ENCODE results near the gene STAC. TPM values are rescaled to one million over a fixed set of nuclear protein-coding genes. Genes with fewer than 3 reads are reported as not detected.

Gene STAC
- total RNA-seq, 1 donor from 2014 or later: 7.1 TPM

DNA sequence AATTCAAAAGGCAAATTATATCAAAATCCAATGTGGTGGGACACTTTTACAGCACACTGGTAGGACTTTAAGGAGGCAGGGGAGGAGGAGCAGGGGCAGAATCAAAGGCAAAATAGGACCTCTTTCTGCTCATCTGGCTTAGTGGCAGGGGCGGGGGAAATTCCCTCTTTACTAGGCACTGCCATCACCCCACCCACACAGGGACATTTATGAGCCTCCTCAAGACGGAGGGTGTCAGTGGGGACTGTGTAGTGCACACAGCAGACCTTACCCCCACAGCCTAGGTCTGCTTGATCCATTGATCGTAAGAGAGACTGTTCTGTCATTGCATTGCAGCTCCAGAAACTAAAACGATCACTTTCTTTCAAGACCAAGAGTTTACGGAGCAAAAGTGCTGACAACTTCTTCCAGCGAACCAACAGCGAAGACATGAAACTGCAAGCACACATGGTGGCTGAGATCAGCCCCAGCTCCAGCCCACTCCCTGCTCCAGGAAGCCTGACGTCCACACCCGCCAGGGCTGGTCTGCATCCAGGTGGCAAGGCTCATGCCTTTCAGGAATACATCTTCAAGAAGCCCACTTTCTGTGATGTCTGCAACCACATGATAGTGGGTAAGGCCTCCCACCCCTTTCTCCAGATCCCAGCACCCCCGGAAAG, 62.9 kb downstream of the STAC start:
- Mint-ChIP-seq H3K9me3 (ENCODE audit: unreplicated experiment) (no peaks in the 10 kb centered on the region), H3K27me3 (ENCODE audit: low read depth, unreplicated experiment) (no peaks in the 10 kb centered on the region), H3K36me3 (ENCODE audit: low read depth, unreplicated experiment) (no peaks in the 10 kb centered on the region), H3K27ac (ENCODE audit: unreplicated experiment) (no peak overlapping the region), H3K4me3 (ENCODE audit: unreplicated experiment) (no peak overlapping the region), H3K4me1 (ENCODE audit: low read depth, unreplicated experiment) (peaks cover 18% of the 10 kb centered on the region)
- no peaks in the 10 kb centered on the region for H4K20me1 ChIP-seq (ENCODE audit: insufficient read depth, low read length)
- no peak overlapping the region for H3K27ac ChIP-seq (ENCODE audit: low read depth, low read length)
- no peaks in the 10 kb centered on the region for H3K27me3 ChIP-seq (ENCODE audit: insufficient read depth, low read length)
- peaks cover 12% of the 10 kb centered on the region for H3K4me1 ChIP-seq (ENCODE audit: insufficient read depth, low read length)
- DNase-seq (ENCODE audit: low read depth): no peak
- no peak overlapping the region for H3K9ac ChIP-seq (ENCODE audit: low read length)
- no peak overlapping the region for H3K4me3 ChIP-seq (ENCODE audit: insufficient read depth, low read depth, low read length)
- no peaks in the 10 kb centered on the region for H3K79me2 ChIP-seq (ENCODE audit: insufficient read depth, low read length)
- H2AFZ ChIP-seq (ENCODE audit: low read depth, low read length): no peak overlapping the region
- no peaks in the 10 kb centered on the region for H3K36me3 ChIP-seq (ENCODE audit: insufficient read depth, low read length)
- TF ChIP-seq, protein P1, sequence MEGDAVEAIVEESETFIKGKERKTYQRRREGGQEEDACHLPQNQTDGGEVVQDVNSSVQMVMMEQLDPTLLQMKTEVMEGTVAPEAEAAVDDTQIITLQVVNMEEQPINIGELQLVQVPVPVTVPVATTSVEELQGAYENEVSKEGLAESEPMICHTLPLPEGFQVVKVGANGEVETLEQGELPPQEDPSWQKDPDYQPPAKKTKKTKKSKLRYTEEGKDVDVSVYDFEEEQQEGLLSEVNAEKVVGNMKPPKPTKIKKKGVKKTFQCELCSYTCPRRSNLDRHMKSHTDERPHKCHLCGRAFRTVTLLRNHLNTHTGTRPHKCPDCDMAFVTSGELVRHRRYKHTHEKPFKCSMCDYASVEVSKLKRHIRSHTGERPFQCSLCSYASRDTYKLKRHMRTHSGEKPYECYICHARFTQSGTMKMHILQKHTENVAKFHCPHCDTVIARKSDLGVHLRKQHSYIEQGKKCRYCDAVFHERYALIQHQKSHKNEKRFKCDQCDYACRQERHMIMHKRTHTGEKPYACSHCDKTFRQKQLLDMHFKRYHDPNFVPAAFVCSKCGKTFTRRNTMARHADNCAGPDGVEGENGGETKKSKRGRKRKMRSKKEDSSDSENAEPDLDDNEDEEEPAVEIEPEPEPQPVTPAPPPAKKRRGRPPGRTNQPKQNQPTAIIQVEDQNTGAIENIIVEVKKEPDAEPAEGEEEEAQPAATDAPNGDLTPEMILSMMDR (IDR thresholded peaks at IDR 0.05; ENCODE audit: insufficient read depth, low read depth, low read length): no peak
- no peak for TF ChIP-seq EZH2 (IDR thresholded peaks at IDR 0.05; ENCODE audit: insufficient read depth, low read length)
- no peaks in the 10 kb centered on the region for H3K9me3 ChIP-seq (ENCODE audit: insufficient read depth, low read depth, low read length)
- FAIRE-seq: no peak
- no peak overlapping the region for H3K4me2 ChIP-seq (ENCODE audit: low read length)

DNA sequence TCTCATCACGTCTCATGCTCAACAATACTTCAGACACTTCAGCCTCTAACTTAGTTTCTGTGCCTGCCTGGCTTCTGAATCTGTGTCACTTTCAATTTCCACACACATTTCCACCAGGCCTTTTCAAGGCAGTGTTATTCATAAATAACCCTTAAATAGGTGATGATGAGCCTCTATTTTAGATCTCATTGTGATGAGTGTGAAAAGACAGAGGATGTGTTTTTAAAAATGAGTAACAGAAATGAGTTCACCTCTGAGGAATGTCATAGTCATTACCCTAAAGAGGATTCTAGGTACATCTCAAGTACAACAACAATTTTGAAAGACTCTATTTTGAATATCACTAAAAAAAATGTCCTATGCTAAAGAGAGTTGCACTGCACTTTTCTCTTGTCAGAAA, 64.6 kb downstream of the STAC start:
- peak; percentile 84 for FAIRE-seq
- H3K4me3 ChIP-seq (ENCODE audit: insufficient read depth, low read depth, low read length): no peak overlapping the region

More for the DNA sequence above, 64.6 kb downstream of the STAC start:
- Histone ChIP-seq H4K20me1 (ENCODE audit: insufficient read depth, low read length) (no peaks in the 10 kb centered on the region), H3K9me3 (ENCODE audit: insufficient read depth, low read depth, low read length) (no peaks in the 10 kb centered on the region), H3K36me3 (ENCODE audit: insufficient read depth, low read length) (no peaks in the 10 kb centered on the region), H3K79me2 (ENCODE audit: insufficient read depth, low read length) (no peaks in the 10 kb centered on the region), H2AFZ (ENCODE audit: low read depth, low read length) (no peak overlapping the region), H3K27me3 (ENCODE audit: insufficient read depth, low read length) (no peaks in the 10 kb centered on the region), H3K4me1 (ENCODE audit: insufficient read depth, low read length) (peaks cover 12% of the 10 kb centered on the region), H3K27ac (ENCODE audit: low read depth, low read length) (peak overlapping the region; percentile 68), H3K4me2 (ENCODE audit: low read length) (peak overlapping the region; percentile 61), H3K9ac (ENCODE audit: low read length) (peak overlapping the region; percentile 34)
- no peak for TF ChIP-seq EZH2 (IDR thresholded peaks at IDR 0.05; ENCODE audit: insufficient read depth, low read length)
- TF ChIP-seq, protein P1 (IDR thresholded peaks at IDR 0.05; ENCODE audit: insufficient read depth, low read depth, low read length): no peak
- Mint-ChIP-seq H3K9me3 (ENCODE audit: unreplicated experiment) (no peaks in the 10 kb centered on the region), H3K27ac (ENCODE audit: unreplicated experiment) (peak overlapping the region; percentile 89), H3K4me3 (ENCODE audit: unreplicated experiment) (no peak overlapping the region), H3K36me3 (ENCODE audit: low read depth, unreplicated experiment) (no peaks in the 10 kb centered on the region), H3K4me1 (ENCODE audit: low read depth, unreplicated experiment) (peaks cover 20% of the 10 kb centered on the region), H3K27me3 (ENCODE audit: low read depth, unreplicated experiment) (no peaks in the 10 kb centered on the region)
- DNase-seq (ENCODE audit: low read depth): peak; percentile 56
